GM12872 (cell line): ENCODE results near the gene IFNK.

Experiments
- TF ChIP-seq, protein P1 (sequence below): IDR thresholded peaks from 3 replicates; pipeline ENCODE4 v1.5.1; 2011; ENCODE audit warnings: low read depth, mild to moderate bottlenecking, low read length, moderate library complexity; ENCODE audit not compliant: insufficient read depth

IFNK gene

GRCh38 chr9:27527702-27528075, 3.6 kb downstream of the IFNK start:
- TF ChIP-seq, protein P1, sequence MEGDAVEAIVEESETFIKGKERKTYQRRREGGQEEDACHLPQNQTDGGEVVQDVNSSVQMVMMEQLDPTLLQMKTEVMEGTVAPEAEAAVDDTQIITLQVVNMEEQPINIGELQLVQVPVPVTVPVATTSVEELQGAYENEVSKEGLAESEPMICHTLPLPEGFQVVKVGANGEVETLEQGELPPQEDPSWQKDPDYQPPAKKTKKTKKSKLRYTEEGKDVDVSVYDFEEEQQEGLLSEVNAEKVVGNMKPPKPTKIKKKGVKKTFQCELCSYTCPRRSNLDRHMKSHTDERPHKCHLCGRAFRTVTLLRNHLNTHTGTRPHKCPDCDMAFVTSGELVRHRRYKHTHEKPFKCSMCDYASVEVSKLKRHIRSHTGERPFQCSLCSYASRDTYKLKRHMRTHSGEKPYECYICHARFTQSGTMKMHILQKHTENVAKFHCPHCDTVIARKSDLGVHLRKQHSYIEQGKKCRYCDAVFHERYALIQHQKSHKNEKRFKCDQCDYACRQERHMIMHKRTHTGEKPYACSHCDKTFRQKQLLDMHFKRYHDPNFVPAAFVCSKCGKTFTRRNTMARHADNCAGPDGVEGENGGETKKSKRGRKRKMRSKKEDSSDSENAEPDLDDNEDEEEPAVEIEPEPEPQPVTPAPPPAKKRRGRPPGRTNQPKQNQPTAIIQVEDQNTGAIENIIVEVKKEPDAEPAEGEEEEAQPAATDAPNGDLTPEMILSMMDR: no peak

DNA sequence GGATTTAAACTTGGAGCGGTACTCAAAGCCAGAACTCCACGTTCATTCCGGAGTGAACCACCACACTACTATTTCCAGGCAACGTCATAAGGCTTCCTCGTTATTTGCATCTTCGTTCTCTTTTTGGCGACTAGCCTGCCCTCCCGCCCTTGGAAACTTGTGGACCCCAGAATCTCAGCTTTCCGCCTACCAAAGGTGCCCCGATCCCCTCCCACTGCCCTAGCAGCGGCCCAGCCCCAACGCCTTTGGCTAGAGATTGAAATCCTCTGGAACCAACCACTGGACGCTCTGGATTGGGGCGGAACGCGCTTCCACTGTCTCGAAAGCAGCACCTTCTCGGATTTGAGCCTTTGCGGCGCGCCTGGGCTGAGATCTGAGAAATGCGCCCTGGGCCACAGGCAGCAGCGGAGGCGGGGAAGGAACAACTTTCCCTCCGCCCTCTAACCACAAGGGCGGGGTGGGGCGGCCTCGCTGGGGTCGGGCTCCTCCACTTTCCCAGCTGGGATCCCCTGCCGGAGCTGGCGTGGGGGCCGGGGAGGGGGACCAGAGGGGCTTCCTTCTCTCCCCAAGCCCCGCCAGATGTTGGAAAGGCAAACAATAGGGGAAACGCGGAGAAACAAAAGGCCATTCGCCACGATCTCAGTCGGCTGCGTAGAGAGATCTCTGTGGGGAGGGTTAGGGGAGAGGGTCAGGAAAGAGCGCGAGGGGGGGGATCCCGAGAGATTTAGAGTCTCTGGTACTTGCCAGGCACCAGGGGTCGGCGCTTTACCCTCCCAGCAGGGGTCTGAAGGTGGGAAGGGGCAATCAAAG, 4.2 kb downstream of the IFNK start:
- TF ChIP-seq, protein P1: no peak

DNA sequence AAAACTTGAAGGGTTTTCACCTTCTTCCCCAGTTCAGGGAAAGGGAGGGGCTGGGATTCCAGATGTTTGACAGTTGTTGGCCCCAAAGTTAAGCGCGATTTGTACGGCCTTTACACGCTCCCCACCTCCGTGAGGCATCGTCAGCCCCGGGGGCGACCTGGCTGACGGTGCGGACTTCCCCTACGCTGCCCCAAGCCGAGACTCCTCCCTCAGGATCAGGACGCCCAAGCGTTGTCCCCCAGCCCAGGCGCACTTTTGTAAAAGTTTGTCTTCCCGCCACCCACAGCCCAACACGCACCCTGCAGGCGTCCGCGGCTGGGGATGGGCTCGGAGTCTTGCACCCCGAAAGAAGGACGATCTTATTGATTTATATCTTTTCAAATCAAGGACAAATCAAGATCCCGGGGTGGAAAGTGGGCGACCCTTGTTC, 4.8 kb downstream of the IFNK start:
- TF ChIP-seq, protein P1: no peak

DNA sequence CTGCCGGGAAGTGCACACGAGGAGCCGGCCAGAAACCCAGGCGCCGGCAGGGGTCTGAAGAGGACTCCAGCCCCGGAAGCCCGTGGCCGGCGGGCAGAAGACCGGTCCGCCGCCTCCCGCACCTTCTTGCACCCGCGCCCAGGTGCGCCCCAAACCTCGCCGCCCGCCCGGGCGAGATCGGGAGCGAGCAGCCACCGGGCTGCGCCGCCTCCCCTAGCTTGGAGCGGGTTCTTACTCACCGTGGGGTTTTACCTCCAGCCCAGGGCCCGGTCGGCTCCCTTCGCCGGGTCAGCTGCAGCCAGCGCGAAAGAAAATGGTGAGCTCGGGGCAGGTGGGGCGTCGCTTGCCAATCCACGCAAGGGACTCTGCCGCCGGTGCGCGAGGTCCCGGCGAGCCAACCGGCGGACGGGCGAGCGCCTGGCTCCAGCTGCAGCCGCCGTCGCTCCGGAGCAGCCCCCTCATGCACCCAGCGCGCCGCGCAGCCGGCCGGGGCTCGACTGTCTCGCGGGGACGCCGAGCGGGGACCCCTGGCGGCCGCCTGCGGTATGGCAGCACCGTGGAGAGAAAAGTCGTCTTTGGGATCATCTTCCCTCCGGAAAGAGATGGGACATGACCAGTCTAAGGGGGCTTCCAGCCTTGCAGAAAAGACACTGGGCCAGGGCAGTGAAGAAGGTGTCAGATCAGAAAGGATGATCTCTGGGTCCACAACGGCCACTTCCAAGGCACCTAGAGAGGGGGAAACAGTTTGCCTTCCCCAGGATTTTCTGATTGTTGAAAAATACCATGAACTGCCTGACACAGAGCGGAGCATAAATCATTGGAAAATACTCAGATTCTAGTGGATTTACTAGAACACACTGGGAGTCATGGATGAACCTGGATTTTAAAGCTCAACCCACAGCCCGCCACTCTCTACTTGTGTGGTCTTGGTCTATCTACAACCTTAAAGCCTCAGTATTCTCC, 5.5 kb downstream of the IFNK start, which contains the start of gene MOB3B:
Gene MOB3B, minus strand, starts transcription at position 499 of the 963 bp plus-strand sequence. CDS start 74,264 bp downstream, outside the sequence.
- TF ChIP-seq, protein P1: peak; percentile 91

- TF ChIP-seq, protein P1: no peak
Observed at GRCh38 chr9:27530915-27531755, 7.0 kb downstream of the IFNK start.

DNA sequence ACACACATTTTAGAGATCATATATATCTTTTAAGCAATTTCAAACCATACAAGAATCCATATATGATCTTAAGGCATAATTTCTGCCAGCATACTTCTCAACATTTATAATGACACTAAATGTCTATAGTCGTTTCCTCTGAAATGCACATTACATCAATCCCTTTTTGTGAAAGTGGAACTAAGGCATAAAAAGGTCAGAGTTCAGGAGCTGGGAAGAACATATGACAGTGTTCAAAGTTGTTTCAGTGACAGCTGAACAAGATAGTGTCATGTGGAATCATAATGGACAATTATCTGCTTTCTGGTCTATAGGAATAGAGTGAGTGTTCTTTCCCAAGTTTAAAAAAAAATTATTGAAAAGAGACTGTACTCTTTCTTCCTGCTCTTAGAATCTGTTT, 8.0 kb downstream of the IFNK start:
- TF ChIP-seq, protein P1: no peak
